Activated T-helper 9 cell treated with anti-CD3 and anti-CD28 coated beads, Interleukin-2, amount 50 U/mL, for 16 hours (primary cell): ENCODE data around the gene TEP1.
A peak's percentile ranks its signal among the peaks of the same experiment; 100 is the strongest.
"Not testable (repeated sequence)": the region's sequence is repeated elsewhere in the genome, so short reads cannot be mapped to it uniquely, and the experiment has no call there.

ENCODE experiments used
- DNase-seq: peaks from one replicate; pipeline ENCODE4 v3.0.0-alpha.2; 2020; ENCODE audit warnings: low read depth

Gene TEP1

DNA sequence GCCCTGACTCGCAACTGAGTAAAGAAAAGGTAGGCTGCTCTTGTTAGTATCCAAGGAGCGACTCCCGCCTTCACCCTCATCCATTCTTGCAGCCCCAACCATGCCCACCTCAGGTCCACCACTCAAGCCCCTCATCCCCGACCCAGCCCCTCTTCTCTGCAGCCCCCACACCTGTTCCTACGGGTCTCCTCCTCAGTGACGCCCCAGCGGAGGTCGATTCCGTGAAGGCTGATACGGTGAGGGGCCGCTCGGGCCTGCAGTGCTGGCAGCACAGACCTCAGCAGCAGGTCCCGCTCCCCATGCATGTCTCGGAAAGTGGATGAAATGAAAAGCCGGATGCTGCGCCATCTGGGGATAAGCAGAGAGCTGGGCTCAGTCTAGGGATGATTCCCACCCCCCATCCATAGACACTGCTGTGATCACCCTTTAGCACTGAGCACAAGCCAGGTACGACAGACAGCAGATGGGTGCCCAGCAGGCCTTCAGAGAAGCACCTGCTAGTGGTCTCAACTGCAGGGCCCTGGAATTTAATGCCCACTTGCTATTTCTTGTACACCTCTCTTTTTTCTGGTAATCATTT lies 26.9 kb downstream of the TEP1 start:
- no peak for DNase-seq

DNA sequence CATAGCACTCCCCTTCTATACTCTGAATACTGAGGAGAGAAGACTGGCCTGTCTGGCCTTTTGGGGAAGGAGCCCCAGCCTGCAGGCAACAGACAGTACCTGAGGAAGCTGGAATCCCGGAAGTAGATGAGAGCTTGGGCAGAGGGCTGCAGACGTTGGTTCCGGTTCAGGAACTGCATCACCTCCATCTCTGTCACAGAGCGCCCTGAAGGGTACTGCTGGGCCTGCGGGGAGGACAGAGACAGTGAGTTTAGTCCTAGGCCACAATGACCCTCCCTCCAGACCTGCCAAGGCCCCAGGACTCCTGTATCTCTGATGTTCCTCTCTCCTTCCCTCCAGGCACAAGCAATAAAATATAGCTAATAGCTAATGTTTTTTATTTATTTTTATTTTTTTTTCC lies 28.4 kb downstream of the TEP1 start:
- no peak for DNase-seq

DNA sequence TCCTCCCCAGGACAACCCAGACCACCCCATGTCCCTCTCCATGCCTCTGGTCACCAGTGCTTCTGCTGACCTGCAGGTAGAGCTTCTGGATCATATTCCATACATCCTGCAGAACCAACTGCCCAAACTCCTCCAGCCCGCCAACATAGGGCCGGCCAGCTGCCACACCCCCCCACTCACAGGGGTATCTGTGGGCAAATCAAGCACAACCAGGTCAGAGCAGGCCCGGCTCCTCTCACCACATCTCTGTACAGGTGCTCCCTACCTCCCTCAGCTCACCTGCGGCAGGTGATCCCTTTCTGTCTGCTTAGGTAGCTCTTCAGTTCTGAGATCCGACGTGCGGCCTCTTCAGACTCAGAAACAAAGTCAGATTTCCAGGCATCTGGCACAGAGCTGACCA lies 29.0 kb downstream of the TEP1 start:
- DNase-seq = no peak

DNA sequence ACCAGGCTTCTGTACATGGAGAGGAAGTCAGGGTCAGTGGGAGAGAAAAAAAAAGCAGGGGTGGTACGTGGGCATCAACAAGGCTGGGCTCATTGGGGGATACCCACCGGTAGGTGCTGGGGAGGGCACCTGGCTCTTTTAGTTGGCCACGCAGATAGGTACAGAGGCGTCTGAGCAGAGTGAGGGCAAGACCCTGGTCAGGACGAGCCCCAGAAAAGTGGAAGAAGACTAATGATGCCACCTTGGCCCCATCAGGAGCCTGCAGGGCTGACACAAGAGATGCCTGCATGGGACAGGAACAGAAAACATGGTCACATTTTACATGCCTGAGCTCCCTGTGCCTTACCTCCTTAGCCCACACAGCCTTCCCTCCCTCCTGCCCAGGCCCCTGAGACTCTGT lies 29.7 kb downstream of the TEP1 start:
- DNase-seq = no peak

DNA sequence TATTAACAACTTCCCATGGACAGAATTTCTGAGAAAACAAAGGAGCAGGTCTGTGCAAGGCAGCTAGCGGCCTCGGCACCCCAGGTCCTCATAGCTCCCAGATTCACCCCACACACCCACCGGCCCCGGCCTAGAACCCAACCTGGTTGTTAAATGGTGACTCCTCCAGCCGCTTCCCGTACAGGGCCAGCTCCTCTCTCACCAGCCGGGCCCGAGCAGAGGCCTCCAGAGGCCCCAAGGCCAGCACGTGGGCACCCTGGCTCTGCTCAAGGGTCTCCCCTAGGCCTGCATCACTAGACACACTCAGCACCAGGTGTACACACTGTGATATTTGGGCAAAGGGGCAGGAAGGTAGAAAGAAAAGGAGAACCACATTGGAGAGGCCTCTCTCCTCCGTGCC lies 30.3 kb downstream of the TEP1 start:
- no peak for DNase-seq

DNA sequence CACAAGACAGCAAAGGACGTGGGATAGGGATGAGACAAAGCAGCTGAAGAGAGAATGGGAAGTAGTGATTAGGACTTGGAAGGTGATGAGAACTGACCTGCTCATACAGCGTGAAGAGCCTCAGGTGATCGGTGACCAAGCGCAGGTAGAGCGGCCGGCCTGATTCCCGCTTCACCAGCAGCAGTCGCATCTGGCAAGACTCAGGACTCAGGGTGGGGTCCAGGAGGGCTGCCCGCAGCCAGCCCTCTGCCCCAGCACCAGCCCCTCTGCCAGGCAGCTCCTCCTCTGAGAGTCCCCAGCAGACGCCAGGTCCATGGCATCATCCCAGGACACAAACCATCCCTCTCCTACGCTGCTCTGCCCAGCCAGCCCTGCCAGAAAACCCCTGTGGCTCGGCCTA lies 30.8 kb downstream of the TEP1 start:
- no peak for DNase-seq

DNA sequence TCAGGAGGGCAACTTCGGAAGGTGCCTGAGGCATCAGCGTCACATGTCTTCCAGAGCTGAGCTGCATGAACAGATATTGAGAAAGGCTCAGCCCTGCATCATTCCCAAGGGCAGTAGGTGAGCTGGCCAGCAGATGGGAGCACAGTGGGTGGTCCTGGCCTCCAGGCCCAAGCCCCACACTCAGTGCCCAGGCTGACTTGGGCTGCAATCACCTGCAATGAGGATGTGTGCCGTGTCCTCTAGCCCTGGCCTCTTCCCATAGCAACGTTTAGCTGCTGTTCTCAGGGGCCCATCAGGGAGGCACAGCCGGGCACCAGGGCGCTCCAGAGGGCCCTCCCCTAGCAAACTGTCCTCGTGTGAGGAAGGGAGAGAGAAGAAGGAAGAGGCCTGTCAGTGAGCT lies 32.0 kb downstream of the TEP1 start:
- DNase-seq = no peak

DNA sequence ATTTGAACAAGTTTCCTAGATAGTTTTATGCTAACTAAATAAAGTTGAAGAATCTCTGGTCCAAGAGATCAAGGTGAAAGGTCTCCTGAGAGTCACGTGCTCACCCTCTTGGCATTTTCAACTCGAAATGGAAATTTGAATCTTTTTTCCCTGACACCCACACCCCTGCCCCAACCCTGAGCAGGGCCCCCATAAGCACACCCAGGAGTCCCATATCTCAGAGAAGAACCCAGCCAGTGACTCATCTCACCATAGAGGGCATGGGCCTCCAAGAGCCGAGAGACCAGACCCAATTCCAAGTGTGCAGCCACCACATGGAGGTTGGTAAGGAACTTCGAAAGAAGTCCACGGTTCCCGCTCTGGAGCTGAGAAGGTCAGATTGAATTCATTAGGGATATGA lies 32.6 kb downstream of the TEP1 start:
- no peak for DNase-seq

DNA sequence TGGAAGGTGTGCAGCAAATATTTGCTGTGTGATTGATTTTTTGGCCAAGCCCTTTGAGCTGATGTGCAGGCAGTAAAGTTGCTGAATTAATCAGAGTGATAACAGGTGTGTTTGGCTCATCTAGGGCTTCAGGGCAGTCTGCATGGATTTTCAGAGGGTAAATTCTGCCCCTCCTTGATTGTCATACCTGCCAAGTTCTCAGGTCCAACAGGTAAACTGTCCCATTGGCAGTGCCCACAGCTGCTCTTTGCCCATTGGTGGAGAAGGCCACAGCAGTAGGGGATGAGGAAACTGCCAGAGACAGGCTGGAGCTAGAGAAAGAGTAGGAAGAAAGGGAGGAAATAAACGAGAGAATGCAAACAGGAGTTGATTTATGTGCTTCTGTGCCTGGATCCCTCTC lies 33.6 kb downstream of the TEP1 start:
- no peak for DNase-seq

DNA sequence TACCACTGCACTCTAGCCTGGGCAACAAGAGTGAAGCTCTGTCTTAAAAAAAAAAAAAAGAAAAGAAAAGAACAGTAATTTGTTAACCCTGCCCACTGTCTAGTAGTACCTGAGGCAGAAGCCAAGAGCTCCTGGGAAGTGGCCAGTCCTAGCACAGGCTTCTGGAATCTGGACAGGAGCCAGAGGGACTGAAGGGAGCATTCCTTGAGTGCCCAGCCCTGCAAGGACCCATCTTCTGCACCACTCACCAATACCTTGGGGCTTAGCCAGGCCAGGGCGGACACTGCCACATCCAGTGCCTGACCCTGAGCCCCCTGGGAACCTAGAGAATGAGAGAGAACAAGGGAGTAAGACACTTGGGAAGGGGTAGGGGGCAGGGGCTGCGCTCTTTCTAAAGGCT lies 36.1 kb downstream of the TEP1 start:
- no peak for DNase-seq

DNA sequence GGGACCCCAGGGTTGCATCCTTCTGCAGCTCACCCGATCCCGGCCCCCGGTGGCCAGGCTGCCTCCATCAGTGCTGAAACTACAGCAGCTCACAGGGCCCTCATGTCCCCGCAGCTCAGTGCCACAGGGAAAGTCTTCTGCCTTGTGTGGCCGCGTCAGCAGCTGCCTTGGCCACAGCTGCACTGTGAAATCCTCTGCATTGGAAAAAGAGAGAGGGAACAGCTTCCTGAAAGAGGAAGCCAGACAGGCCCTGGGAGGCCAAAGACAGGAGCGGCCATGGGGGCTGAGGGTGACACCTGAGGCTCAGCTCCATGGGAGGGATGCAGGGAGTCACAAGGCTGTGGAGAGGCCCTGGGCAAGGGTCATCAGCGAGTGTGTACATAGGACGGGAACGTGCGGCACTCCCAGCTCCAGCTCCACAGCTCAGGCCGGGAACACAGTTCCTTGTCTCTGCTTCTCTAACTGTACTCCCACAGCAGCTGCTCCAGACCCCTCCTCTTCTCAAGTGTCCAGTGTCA lies 37.2 kb downstream of the TEP1 start:
- DNase-seq = no peak

DNA sequence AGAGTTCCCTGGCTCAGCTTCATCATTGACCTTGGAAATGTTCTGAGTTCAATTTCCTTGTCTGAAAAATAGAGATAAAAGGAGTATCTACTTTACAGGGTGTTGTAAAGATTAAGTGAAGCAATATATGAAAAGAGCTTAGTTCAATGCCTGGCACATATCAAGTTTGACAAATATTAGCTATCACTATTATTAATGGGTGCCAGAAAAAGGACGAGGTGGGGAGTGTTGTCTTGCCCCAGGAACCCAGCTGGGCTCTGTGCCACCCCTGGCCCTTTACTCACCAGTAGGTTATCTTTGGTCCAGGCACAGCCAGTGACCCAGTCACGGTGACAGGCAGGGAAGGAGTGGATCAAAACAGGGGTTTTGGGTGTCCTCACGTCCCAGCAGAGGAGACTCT lies 37.8 kb downstream of the TEP1 start:
- no peak for DNase-seq

DNA sequence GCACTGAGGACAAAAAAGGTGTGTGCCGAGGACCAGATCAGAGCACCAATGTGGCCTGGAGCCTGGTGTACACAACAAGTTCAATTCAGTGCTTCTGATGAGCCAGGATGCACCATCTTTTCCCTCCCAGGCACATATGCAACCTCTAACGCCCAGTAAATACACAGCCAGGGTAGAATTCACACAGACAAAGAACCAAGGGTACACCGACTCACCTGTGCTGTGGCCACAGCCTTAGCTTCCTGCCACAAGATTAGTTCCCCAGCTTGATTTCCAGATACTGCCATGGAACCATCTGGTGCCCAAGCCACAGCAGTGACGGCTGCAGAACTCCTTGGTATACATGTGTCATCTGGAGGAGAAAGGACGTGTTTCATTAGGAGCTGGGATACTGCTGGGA lies 40.5 kb downstream of the TEP1 start:
- DNase-seq = no peak

DNA sequence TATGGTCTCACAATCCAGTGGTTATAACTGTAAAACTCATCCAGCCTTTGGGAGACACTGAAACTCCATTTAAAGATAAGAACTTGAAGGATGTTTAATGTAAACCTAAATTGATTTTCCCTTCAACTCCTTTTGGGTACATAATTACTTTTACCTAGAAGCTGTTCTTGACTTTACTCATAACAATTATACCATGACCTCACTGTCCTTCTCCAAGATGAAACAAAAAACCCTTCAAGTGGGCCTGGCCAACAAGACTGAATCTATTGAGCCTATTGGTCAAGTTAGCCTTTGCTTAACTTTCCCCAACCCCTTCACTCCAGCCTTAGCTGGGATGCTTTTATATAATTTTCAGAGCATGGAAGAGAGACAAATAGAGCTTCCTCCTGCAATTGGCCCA lies 47.4 kb downstream of the TEP1 start:
- no peak for DNase-seq

DNA sequence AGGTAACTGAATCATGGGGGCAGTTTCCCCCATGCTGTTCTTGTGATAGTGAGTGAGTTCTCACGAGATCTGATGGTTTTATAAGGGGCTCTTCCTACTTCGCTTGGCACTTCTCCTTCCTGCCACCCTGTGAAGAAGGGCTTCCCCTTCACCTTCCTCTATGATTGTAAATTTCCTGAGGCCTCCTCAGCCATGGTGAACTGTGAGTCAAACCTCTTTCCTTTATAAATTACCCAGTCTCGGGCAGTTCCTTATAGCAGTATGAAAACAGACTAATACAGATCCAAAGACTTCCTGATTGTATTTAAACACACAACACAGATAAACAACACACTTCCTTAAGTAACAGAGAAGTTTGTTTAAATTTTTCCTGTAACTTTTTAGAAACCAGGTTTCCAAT lies 54.8 kb downstream of the TEP1 start:
- not testable (repeated sequence) for DNase-seq

DNA sequence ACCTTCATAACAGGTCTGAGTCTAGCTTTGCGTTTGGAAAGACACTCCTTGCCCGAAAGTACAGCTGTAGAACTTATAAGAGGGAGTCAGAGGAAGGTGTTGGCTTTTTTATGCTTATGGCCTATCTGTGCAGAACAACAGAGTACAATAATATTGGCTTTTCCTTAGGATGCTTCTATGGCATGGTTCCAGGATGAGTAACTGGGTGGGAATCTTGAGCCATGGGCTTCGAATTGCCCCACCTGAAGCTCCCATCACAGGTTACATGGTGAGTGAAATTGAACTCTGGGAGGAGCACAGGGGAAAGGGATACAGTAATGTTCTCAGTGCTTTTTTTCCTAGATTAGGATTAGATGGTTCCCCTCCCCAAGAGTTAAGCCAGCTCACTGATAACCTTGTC lies 56.9 kb downstream of the TEP1 start:
- DNase-seq = no peak

DNA sequence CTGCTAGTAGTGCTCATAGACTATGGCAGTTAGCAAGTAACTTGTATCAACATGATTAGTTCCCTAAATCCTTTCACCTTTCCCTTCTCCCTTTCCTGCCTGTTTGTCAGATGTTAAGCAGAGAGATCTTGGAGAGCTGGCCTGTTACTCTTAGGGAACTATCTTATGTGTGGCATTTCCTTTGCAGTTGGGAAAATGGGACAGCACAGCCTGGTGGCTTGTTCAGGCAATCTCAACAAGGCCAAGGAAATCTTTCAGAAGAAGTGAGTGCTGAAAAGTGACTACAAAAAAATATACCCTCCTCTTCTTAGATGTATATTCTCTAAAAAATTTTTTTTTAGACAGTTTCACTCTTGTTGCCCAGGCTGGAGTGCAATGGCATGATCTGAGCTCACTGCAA lies 62.4 kb downstream of the TEP1 start:
- DNase-seq = no peak

DNA sequence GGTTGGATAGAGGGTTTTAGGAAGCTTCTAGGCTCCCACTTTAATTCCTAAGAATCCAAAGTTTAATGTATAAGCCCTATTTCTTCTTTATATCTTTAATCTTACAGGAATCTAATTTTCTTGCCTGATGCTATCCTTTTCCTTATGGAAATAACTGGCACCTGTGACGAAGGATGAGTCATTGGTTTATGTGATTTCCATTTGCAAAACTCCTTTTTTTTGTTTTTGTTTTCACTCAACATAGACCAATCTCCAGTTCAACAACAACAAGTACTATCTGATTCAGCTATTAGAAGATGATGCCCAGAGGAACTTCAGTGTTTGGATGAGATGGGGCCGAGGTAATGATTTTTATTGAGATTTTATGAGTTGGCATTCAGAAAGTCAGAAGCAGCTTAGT lies 63.0 kb downstream of the TEP1 start:
- DNase-seq = no peak

DNA sequence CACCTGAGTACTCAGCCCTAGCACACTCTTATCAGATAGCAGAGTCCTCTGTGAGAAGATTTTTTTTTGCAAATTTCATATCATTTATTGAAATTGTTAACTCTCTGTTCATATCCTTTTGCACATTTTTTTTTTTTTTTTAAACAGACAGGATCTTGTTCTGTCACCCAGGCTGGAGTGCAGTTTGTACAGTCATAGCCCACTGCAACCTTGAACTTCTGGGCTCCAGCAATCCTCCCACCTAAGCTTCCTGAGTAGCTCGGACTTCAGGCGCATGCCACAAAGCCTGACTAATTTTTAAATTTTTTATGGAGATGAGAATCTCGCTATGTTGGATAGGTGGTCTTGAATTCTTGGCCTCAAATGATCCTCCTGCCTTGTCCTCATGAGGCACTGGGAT lies 65.6 kb downstream of the TEP1 start:
- DNase-seq = no peak

DNA sequence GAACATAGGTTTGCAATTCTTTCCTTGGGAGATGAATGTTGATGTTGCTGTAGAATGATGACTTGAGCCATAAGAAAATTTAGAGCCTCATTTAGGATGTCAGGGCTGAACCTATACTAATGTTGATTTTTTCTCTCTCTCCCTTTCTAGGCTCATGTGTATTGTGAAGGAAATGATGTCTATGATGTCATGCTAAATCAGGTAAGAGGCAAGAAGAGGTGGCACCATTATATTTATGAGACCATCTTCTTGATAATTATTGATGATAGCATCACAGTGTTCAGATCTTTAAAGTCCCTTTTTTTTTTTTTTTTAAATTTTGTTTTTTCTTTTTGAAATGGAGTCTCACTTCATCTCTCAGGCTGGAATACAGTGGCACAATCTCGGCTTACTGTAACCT lies 66.6 kb downstream of the TEP1 start:
- no peak for DNase-seq

DNA sequence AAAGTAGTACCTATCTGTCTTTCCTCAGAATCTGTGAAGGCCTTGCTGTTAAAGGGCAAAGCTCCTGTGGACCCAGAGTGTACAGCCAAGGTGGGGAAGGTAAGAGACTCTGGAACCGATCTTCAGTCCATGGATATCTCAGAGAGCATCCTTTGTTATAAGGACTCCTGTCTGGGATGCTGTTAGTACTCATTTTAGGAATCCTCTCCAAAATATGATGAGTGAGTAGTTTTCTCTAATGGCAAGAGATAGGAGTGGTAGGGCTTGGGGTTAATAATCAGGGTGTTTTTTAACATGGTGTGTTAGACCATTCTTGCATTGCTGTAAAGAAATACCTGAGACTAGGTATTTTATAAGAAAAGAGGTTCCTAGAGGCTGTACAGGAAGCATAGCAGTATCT lies 67.9 kb downstream of the TEP1 start:
- no peak for DNase-seq

DNA sequence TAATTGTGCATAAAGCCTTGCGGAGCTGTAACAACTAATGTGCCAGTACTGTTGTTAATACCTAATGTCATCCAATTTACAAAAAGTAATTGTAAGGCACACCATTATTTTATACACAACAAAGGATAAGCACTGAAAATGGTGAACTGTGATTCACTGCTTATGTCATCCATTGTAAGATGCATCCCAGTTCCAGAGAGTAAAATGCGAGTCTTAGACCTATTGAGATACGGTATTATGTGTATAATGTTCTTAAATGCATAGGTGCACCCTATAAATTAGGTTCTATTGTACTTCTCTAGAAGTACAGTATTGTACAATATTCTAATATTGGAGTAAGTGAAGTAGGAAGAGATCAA lies 69.5 kb downstream of the TEP1 start:
- no peak for DNase-seq

DNA sequence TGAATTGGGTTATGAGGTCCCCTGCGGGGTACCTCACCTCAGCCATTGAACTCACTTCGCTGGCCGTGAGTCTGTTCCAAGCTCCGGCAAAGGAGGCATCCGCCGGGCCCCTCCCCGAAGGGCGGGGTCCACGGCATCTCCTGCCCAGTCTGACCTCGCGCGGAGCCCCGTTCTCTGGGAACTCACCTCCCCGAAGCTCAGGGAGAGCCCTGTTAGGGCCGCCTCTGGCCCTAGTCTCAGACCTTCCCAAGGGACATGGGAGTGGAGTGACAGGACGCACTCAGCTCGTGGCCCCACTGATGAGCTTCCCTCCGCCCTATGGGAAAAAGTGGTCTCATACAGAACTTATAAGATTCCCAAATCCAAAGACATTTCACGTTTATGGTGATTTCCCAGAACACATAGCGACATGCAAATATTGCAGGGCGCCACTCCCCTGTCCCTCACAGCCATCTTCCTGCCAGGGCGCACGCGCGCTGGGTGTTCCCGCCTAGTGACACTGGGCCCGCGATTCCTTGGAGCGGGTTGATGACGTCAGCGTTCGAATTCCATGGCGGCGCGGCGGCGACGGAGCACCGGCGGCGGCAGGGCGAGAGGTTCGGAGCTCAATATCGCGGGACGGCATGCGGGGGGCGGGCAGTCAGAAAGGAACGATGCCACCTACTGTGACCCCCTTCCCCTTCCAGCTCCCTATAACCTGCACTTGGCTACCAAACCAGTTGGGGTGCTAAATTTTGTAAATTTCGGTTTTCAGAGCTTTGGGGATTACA lies 70.0 kb downstream of the TEP1 start, which contains the start of gene PARP2:
Gene PARP2 (plus strand): TSS at position 544 of the 770 bp plus-strand sequence. CDS start 7 bp downstream, at position 551.
- peak; percentile 89 for DNase-seq

DNA sequence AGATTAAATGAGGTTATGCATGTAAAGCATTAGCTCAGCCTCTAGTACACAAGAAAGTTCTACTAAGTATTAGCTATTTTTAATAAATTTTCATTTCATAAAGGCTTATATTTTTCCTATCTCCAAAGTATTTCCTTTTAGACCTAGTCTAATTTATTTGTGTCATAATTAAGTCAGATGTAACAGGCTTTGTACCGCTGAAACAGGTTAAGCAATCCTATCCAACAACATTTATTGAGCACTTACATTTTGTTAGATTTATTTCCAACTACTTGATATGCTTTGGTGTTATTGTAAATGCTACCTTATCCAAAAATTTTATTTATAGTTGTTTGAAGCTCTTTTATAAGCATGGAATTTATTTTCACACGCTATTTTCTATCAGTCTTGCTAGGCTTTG lies 71.7 kb downstream of the TEP1 start:
- no peak for DNase-seq
